Measurements from ENCODE around the gene CTSD.

CTSD gene

GRCh38 chr11:1743585-1744136, 20.1 kb downstream of the CTSD start:
- peaks cover 4 to 7% of the 10 kb centered on the region in 2 donors for H3K9me3 ChIP-seq (ENCODE audit: control insufficient read depth in 1 of 2, low read length in 2 of 2)
- H3K36me3 ChIP-seq (ENCODE audit: control insufficient read depth in 1 of 2, insufficient read depth in 2 of 2, low read length in 2 of 2): peaks cover 3 to 8% of the 10 kb centered on the region in 2 donors
- H3K27ac ChIP-seq (ENCODE audit: low read depth, low read length): no peak overlapping the region
- peaks cover 0 to 3% of the 10 kb centered on the region in 2 donors for H3K27me3 ChIP-seq (ENCODE audit: control insufficient read depth in 1 of 2, insufficient read depth in 2 of 2, low read length in 2 of 2)
- H3K4me3 ChIP-seq (ENCODE audit: low read depth in 1 of 2, low read length in 2 of 2): no peak overlapping the region
- no peaks in the 10 kb centered on the region for H3K4me1 ChIP-seq (ENCODE audit: control insufficient read depth in 1 of 2, insufficient read depth in 2 of 2, low read length in 2 of 2)
- H3K9ac ChIP-seq (ENCODE audit: low read depth in 1 of 2, low read length in 2 of 2): no peak overlapping the region

- no peak overlapping the region for H3K27ac ChIP-seq (ENCODE audit: low read depth, low read length)
- no peaks in the 10 kb centered on the region for H3K4me1 ChIP-seq (ENCODE audit: control insufficient read depth in 1 of 2, insufficient read depth in 2 of 2, low read length in 2 of 2)
- no peak overlapping the region for H3K4me3 ChIP-seq (ENCODE audit: low read depth in 1 of 2, low read length in 2 of 2)
- peaks cover 4 to 7% of the 10 kb centered on the region in 2 donors for H3K9me3 ChIP-seq (ENCODE audit: control insufficient read depth in 1 of 2, low read length in 2 of 2)
- H3K9ac ChIP-seq (ENCODE audit: low read depth in 1 of 2, low read length in 2 of 2): no peak overlapping the region
- peaks cover 4 to 8% of the 10 kb centered on the region in 2 donors for H3K27me3 ChIP-seq (ENCODE audit: control insufficient read depth in 1 of 2, insufficient read depth in 2 of 2, low read length in 2 of 2)
- H3K36me3 ChIP-seq (ENCODE audit: control insufficient read depth in 1 of 2, insufficient read depth in 2 of 2, low read length in 2 of 2): peaks cover 3 to 8% of the 10 kb centered on the region in 2 donors
Measured at GRCh38 chr11:1742869-1743584, 20.7 kb downstream of the CTSD start.

GRCh38 chr11:1742371-1742770, 21.4 kb downstream of the CTSD start:
- H3K9me3 ChIP-seq (ENCODE audit: control insufficient read depth in 1 of 2, low read length in 2 of 2): peaks cover 5 to 7% of the 10 kb centered on the region in 2 donors
- H3K4me1 ChIP-seq (ENCODE audit: control insufficient read depth in 1 of 2, insufficient read depth in 2 of 2, low read length in 2 of 2): no peaks in the 10 kb centered on the region
- H3K36me3 ChIP-seq (ENCODE audit: control insufficient read depth in 1 of 2, insufficient read depth in 2 of 2, low read length in 2 of 2): peaks cover 3 to 8% of the 10 kb centered on the region in 2 donors
- no peak overlapping the region for H3K27ac ChIP-seq (ENCODE audit: low read depth, low read length)
- peaks cover 5 to 9% of the 10 kb centered on the region in 2 donors for H3K27me3 ChIP-seq (ENCODE audit: control insufficient read depth in 1 of 2, insufficient read depth in 2 of 2, low read length in 2 of 2)
- no peak overlapping the region for H3K9ac ChIP-seq (ENCODE audit: low read depth in 1 of 2, low read length in 2 of 2)
- no peak overlapping the region for H3K4me3 ChIP-seq (ENCODE audit: low read depth in 1 of 2, low read length in 2 of 2)

GRCh38 chr11:1741741-1742140, 22.0 kb downstream of the CTSD start:
- Histone ChIP-seq H3K27me3 (ENCODE audit: control insufficient read depth in 1 of 2, insufficient read depth in 2 of 2, low read length in 2 of 2) (peaks cover 5 to 9% of the 10 kb centered on the region in 2 donors), H3K9ac (ENCODE audit: low read depth in 1 of 2, low read length in 2 of 2) (no peak overlapping the region), H3K9me3 (ENCODE audit: control insufficient read depth in 1 of 2, low read length in 2 of 2) (peaks cover 9 to 10% of the 10 kb centered on the region in 2 donors), H3K27ac (ENCODE audit: low read depth, low read length) (no peak overlapping the region), H3K36me3 (ENCODE audit: control insufficient read depth in 1 of 2, insufficient read depth in 2 of 2, low read length in 2 of 2) (peaks cover 3 to 8% of the 10 kb centered on the region in 2 donors), H3K4me1 (ENCODE audit: control insufficient read depth in 1 of 2, insufficient read depth in 2 of 2, low read length in 2 of 2) (no peaks in the 10 kb centered on the region), H3K4me3 (ENCODE audit: low read depth in 1 of 2, low read length in 2 of 2) (no peak overlapping the region)

- Histone ChIP-seq H3K27me3 (ENCODE audit: control insufficient read depth in 1 of 2, insufficient read depth in 2 of 2, low read length in 2 of 2) (peaks cover 9 to 10% of the 10 kb centered on the region in 2 donors), H3K4me3 (ENCODE audit: low read depth in 1 of 2, low read length in 2 of 2) (no peak overlapping the region), H3K9ac (ENCODE audit: low read depth in 1 of 2, low read length in 2 of 2) (no peak overlapping the region), H3K36me3 (ENCODE audit: control insufficient read depth in 1 of 2, insufficient read depth in 2 of 2, low read length in 2 of 2) (peaks cover under 1 to 4% of the 10 kb centered on the region in 2 donors), H3K4me1 (ENCODE audit: control insufficient read depth in 1 of 2, insufficient read depth in 2 of 2, low read length in 2 of 2) (no peaks in the 10 kb centered on the region), H3K27ac (ENCODE audit: low read depth, low read length) (no peak overlapping the region), H3K9me3 (ENCODE audit: control insufficient read depth in 1 of 2, low read length in 2 of 2) (peaks cover 13 to 15% of the 10 kb centered on the region in 2 donors)
Measured at GRCh38 chr11:1740786-1741530, 22.8 kb downstream of the CTSD start.

- Histone ChIP-seq H3K36me3 (ENCODE audit: control insufficient read depth in 1 of 2, insufficient read depth in 2 of 2, low read length in 2 of 2) (no peaks in the 10 kb centered on the region), H3K4me1 (ENCODE audit: control insufficient read depth in 1 of 2, insufficient read depth in 2 of 2, low read length in 2 of 2) (no peaks in the 10 kb centered on the region), H3K4me3 (ENCODE audit: low read depth in 1 of 2, low read length in 2 of 2) (no peak overlapping the region), H3K9ac (ENCODE audit: low read depth in 1 of 2, low read length in 2 of 2) (no peak overlapping the region), H3K27me3 (ENCODE audit: control insufficient read depth in 1 of 2, insufficient read depth in 2 of 2, low read length in 2 of 2) (peaks cover 9 to 16% of the 10 kb centered on the region in 2 donors), H3K9me3 (ENCODE audit: control insufficient read depth in 1 of 2, low read length in 2 of 2) (peaks cover 8 to 14% of the 10 kb centered on the region in 2 donors), H3K27ac (ENCODE audit: low read depth, low read length) (no peak overlapping the region)
Measured at GRCh38 chr11:1739576-1739975, 24.2 kb downstream of the CTSD start.

- no peak overlapping the region for H3K9ac ChIP-seq (ENCODE audit: low read depth in 1 of 2, low read length in 2 of 2)
Measured at GRCh38 chr11:1738380-1738779, 25.3 kb downstream of the CTSD start.

GRCh38 chr11:1737080-1737757, 26.5 kb downstream of the CTSD start:
- H3K4me3 ChIP-seq (ENCODE audit: low read depth in 1 of 2, low read length in 2 of 2): no peak overlapping the region
- H3K27ac ChIP-seq (ENCODE audit: low read depth, low read length): no peak overlapping the region
- H3K27me3 ChIP-seq (ENCODE audit: control insufficient read depth in 1 of 2, insufficient read depth in 2 of 2, low read length in 2 of 2): peaks cover 17 to 22% of the 10 kb centered on the region in 2 donors
- no peak overlapping the region for H3K9ac ChIP-seq (ENCODE audit: low read depth in 1 of 2, low read length in 2 of 2)
- peaks cover 8 to 14% of the 10 kb centered on the region in 2 donors for H3K9me3 ChIP-seq (ENCODE audit: control insufficient read depth in 1 of 2, low read length in 2 of 2)
- H3K4me1 ChIP-seq (ENCODE audit: control insufficient read depth in 1 of 2, insufficient read depth in 2 of 2, low read length in 2 of 2): no peaks in the 10 kb centered on the region
- no peaks in the 10 kb centered on the region for H3K36me3 ChIP-seq (ENCODE audit: control insufficient read depth in 1 of 2, insufficient read depth in 2 of 2, low read length in 2 of 2)

More at GRCh38 chr11:1738380-1738779, 25.3 kb downstream of the CTSD start:
- Histone ChIP-seq H3K36me3 (ENCODE audit: control insufficient read depth in 1 of 2, insufficient read depth in 2 of 2, low read length in 2 of 2) (no peaks in the 10 kb centered on the region), H3K4me1 (ENCODE audit: control insufficient read depth in 1 of 2, insufficient read depth in 2 of 2, low read length in 2 of 2) (no peaks in the 10 kb centered on the region), H3K4me3 (ENCODE audit: low read depth in 1 of 2, low read length in 2 of 2) (no peak overlapping the region), H3K27ac (ENCODE audit: low read depth, low read length) (no peak overlapping the region), H3K9me3 (ENCODE audit: control insufficient read depth in 1 of 2, low read length in 2 of 2) (peaks cover 8 to 14% of the 10 kb centered on the region in 2 donors), H3K27me3 (ENCODE audit: control insufficient read depth in 1 of 2, insufficient read depth in 2 of 2, low read length in 2 of 2) (peaks cover 15 to 16% of the 10 kb centered on the region in 2 donors)

- H3K9me3 ChIP-seq (ENCODE audit: control insufficient read depth in 1 of 2, low read length in 2 of 2): peaks cover 8 to 14% of the 10 kb centered on the region in 2 donors
- H3K4me3 ChIP-seq (ENCODE audit: low read depth in 1 of 2, low read length in 2 of 2): no peak overlapping the region
- H3K27ac ChIP-seq (ENCODE audit: low read depth, low read length): no peak overlapping the region
- no peaks in the 10 kb centered on the region for H3K4me1 ChIP-seq (ENCODE audit: control insufficient read depth in 1 of 2, insufficient read depth in 2 of 2, low read length in 2 of 2)
- H3K27me3 ChIP-seq (ENCODE audit: control insufficient read depth in 1 of 2, insufficient read depth in 2 of 2, low read length in 2 of 2): peaks cover 19 to 21% of the 10 kb centered on the region in 2 donors
- no peaks in the 10 kb centered on the region for H3K36me3 ChIP-seq (ENCODE audit: control insufficient read depth in 1 of 2, insufficient read depth in 2 of 2, low read length in 2 of 2)
- no peak overlapping the region for H3K9ac ChIP-seq (ENCODE audit: low read depth in 1 of 2, low read length in 2 of 2)
Measured at GRCh38 chr11:1736447-1736992, 27.2 kb downstream of the CTSD start.

Data from duodenal mucosa (tissue), 2 donors.